ENCODE data around the gene MYL11.
"Not testable (repeated sequence)": the region's sequence is repeated elsewhere in the genome, so short reads cannot be mapped to it uniquely, and the experiment has no call there.

The MYL11 gene

GRCh38 chr16:30338715-30339114 is 35.9 kb upstream of the MYL11 start:
- not testable (repeated sequence) for H3K4me2 ChIP-seq (ENCODE audit: low read length); H3F3A ChIP-seq (ENCODE audit: insufficient read depth, low read length); H4K20me1 ChIP-seq (ENCODE audit: insufficient read depth, low read length); H3K4me3 ChIP-seq (ENCODE audit: low read depth, low read length, poor library complexity, severe bottlenecking); H3K79me2 ChIP-seq (ENCODE audit: insufficient read depth, low read length); H3K27me3 ChIP-seq (ENCODE audit: insufficient read depth, low read length); H2AFZ ChIP-seq (ENCODE audit: low read length); H3K9ac ChIP-seq (ENCODE audit: low read length); H3K9me3 ChIP-seq (ENCODE audit: low read length); H3K9me2 ChIP-seq (ENCODE audit: low read depth, low read length); H3K36me3 ChIP-seq (ENCODE audit: insufficient read depth, low read length)
- H3K4me1 ChIP-seq (ENCODE audit: insufficient read depth, low read length, severe bottlenecking), result peaks cover 73% of the 10 kb centered on the region
- peak overlapping the region; percentile 96 for H3K27ac ChIP-seq (ENCODE audit: low read depth, low read length, poor library complexity, severe bottlenecking)

- peaks cover 86% of the 10 kb centered on the region for H3K4me1 ChIP-seq (ENCODE audit: insufficient read depth, low read length, severe bottlenecking)
- no peaks in the 10 kb centered on the region for H3F3A ChIP-seq (ENCODE audit: insufficient read depth, low read length)
- no peak for TF ChIP-seq EZH2 (IDR thresholded peaks at IDR 0.05; ENCODE audit: borderline replicate concordance, low read length)
- TF ChIP-seq, protein P1, sequence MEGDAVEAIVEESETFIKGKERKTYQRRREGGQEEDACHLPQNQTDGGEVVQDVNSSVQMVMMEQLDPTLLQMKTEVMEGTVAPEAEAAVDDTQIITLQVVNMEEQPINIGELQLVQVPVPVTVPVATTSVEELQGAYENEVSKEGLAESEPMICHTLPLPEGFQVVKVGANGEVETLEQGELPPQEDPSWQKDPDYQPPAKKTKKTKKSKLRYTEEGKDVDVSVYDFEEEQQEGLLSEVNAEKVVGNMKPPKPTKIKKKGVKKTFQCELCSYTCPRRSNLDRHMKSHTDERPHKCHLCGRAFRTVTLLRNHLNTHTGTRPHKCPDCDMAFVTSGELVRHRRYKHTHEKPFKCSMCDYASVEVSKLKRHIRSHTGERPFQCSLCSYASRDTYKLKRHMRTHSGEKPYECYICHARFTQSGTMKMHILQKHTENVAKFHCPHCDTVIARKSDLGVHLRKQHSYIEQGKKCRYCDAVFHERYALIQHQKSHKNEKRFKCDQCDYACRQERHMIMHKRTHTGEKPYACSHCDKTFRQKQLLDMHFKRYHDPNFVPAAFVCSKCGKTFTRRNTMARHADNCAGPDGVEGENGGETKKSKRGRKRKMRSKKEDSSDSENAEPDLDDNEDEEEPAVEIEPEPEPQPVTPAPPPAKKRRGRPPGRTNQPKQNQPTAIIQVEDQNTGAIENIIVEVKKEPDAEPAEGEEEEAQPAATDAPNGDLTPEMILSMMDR (IDR thresholded peaks at IDR 0.05; ENCODE audit: low read length), result no peak
- peak overlapping the region; percentile 96 for H3K27ac ChIP-seq (ENCODE audit: low read depth, low read length, poor library complexity, severe bottlenecking)
- H4K20me1 ChIP-seq (ENCODE audit: insufficient read depth, low read length), result no peaks in the 10 kb centered on the region
- H3K4me2 ChIP-seq (ENCODE audit: low read length), result peak overlapping the region; percentile 46
- H3K27me3 ChIP-seq (ENCODE audit: insufficient read depth, low read length), result no peaks in the 10 kb centered on the region
- no peaks in the 10 kb centered on the region for H3K9me3 ChIP-seq (ENCODE audit: low read length)
- peak overlapping the region; percentile 70 for H3K4me3 ChIP-seq (ENCODE audit: low read depth, low read length, poor library complexity, severe bottlenecking)
- H3K36me3 ChIP-seq (ENCODE audit: insufficient read depth, low read length), result peaks cover 6% of the 10 kb centered on the region; the same call in 1 of the 2 replicates
- no peak overlapping the region for H2AFZ ChIP-seq (ENCODE audit: low read length)
- no peaks in the 10 kb centered on the region for H3K79me2 ChIP-seq (ENCODE audit: insufficient read depth, low read length)
- no peaks in the 10 kb centered on the region for H3K9me2 ChIP-seq (ENCODE audit: low read depth, low read length)
- H3K9ac ChIP-seq (ENCODE audit: low read length), result no peak overlapping the region
These were observed 34.0 kb upstream of the MYL11 start for GRCh38 chr16:30340621-30341020.

DNA sequence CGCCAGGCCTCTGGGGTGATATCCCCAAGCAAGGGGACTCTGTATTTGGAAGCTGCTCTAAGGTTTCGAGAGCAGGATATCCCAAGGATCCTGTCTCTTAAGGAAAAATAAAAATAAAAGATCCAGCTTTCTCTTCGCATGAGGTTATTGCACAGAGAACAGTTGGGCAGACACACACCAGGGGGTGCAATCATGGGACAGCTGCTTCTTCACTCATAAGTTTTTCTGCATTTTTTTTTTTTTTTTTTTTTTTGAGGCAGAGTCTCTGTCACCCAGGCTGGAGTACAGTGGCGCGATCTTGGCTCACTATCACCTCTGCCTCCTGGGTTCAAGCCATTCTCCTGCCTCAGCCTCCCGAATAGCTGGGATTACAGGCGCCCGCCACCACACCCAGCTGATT is 32.6 kb upstream of the MYL11 start:
- H3K27me3 ChIP-seq (ENCODE audit: insufficient read depth, low read length); H3K9me3 ChIP-seq (ENCODE audit: low read length); H4K20me1 ChIP-seq (ENCODE audit: insufficient read depth, low read length); H3K79me2 ChIP-seq (ENCODE audit: insufficient read depth, low read length); H2AFZ ChIP-seq (ENCODE audit: low read length); H3F3A ChIP-seq (ENCODE audit: insufficient read depth, low read length); H3K36me3 ChIP-seq (ENCODE audit: insufficient read depth, low read length); H3K9me2 ChIP-seq (ENCODE audit: low read depth, low read length): not testable (repeated sequence)
- H3K9ac ChIP-seq (ENCODE audit: low read length), result peak overlapping the region; percentile 85
- H3K4me3 ChIP-seq (ENCODE audit: low read depth, low read length, poor library complexity, severe bottlenecking), result peak overlapping the region; percentile 70
- peak overlapping the region; percentile 85 for H3K4me2 ChIP-seq (ENCODE audit: low read length)
- TF ChIP-seq, protein P1 (IDR thresholded peaks at IDR 0.05; ENCODE audit: low read length), result peak; percentile 45
- H3K4me1 ChIP-seq (ENCODE audit: insufficient read depth, low read length, severe bottlenecking), result peaks cover 82% of the 10 kb centered on the region
- peak overlapping the region; percentile 96 for H3K27ac ChIP-seq (ENCODE audit: low read depth, low read length, poor library complexity, severe bottlenecking)

- H3K79me2 ChIP-seq (ENCODE audit: insufficient read depth, low read length), result no peaks in the 10 kb centered on the region
These were observed 31.7 kb upstream of the MYL11 start for GRCh38 chr16:30342751-30343490.

DNA sequence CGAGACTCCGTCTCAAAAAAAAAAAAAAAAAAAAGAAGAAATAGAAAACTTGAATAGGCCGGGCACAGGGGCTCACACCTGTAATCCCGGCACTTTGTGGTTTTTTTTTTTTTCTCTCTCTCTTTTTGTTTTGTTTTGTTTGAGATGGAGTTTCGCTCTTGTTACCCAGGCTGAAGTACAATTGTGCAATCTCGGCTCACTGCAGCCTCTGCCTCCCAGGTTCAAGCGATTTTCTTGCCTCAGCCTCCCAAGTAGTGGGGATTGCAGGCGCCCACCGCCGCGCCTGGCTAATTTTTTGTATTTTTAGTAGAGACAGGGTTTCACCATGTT is 31.1 kb upstream of the MYL11 start:
- not testable (repeated sequence) for H2AFZ ChIP-seq (ENCODE audit: low read length); H3K79me2 ChIP-seq (ENCODE audit: insufficient read depth, low read length); H3K9me2 ChIP-seq (ENCODE audit: low read depth, low read length); H4K20me1 ChIP-seq (ENCODE audit: insufficient read depth, low read length); H3K9me3 ChIP-seq (ENCODE audit: low read length); H3F3A ChIP-seq (ENCODE audit: insufficient read depth, low read length); H3K36me3 ChIP-seq (ENCODE audit: insufficient read depth, low read length); H3K27me3 ChIP-seq (ENCODE audit: insufficient read depth, low read length)
- H3K9ac ChIP-seq (ENCODE audit: low read length), result peak overlapping the region; percentile 85
- peak overlapping the region; percentile 70 for H3K4me3 ChIP-seq (ENCODE audit: low read depth, low read length, poor library complexity, severe bottlenecking)
- peak overlapping the region; percentile 96 for H3K27ac ChIP-seq (ENCODE audit: low read depth, low read length, poor library complexity, severe bottlenecking)
- peak overlapping the region; percentile 85 for H3K4me2 ChIP-seq (ENCODE audit: low read length)
- peaks cover 81% of the 10 kb centered on the region for H3K4me1 ChIP-seq (ENCODE audit: insufficient read depth, low read length, severe bottlenecking)

More at GRCh38 chr16:30342751-30343490, 31.7 kb upstream of the MYL11 start:
- Histone ChIP-seq H3K36me3 (ENCODE audit: insufficient read depth, low read length) (peaks cover 6% of the 10 kb centered on the region; the same call in 1 of the 2 replicates), H3K27ac (ENCODE audit: low read depth, low read length, poor library complexity, severe bottlenecking) (peak overlapping the region; percentile 96), H3K4me3 (ENCODE audit: low read depth, low read length, poor library complexity, severe bottlenecking) (peak overlapping the region; percentile 70), H3K9me3 (ENCODE audit: low read length) (no peaks in the 10 kb centered on the region), H3K27me3 (ENCODE audit: insufficient read depth, low read length) (no peaks in the 10 kb centered on the region), H3K9me2 (ENCODE audit: low read depth, low read length) (no peaks in the 10 kb centered on the region), H3K4me1 (ENCODE audit: insufficient read depth, low read length, severe bottlenecking) (peaks cover 82% of the 10 kb centered on the region), H3K4me2 (ENCODE audit: low read length) (peak overlapping the region; percentile 85), H4K20me1 (ENCODE audit: insufficient read depth, low read length) (no peaks in the 10 kb centered on the region), H3K9ac (ENCODE audit: low read length) (peak overlapping the region; percentile 85), H3F3A (ENCODE audit: insufficient read depth, low read length) (no peaks in the 10 kb centered on the region), H2AFZ (ENCODE audit: low read length) (no peak overlapping the region)
- TF ChIP-seq, protein P1 (IDR thresholded peaks at IDR 0.05; ENCODE audit: low read length), result no peak
- no peak for TF ChIP-seq EZH2 (IDR thresholded peaks at IDR 0.05; ENCODE audit: borderline replicate concordance, low read length)
